SK-N-MC (cell line): ENCODE measurements around the gene SMARCB1.

Experiments
- EZH2 ChIP-seq: fragments of 200-600 bp; sonication (generic); IDR thresholded peaks from one replicate; pipeline ENCODE4 v1.6.1; 2017; ENCODE audit warnings: antibody characterized with exemption
- FOXP2 ChIP-seq: optimal IDR thresholded peaks from 2 replicates; pipeline ENCODE3; 2011; ENCODE audit warnings: mild to moderate bottlenecking, moderate library complexity; ENCODE audit not compliant: insufficient read depth; ENCODE audit errors: extremely low read length, control extremely low read depth
- POLR2AphosphoS5 ChIP-seq: IDR thresholded peaks from 2 replicates; pipeline ENCODE4 v1.6.1; 2012; ENCODE audit warnings: mild to moderate bottlenecking, low read depth, low read length, borderline replicate concordance

- TF ChIP-seq EZH2, result no peak
- TF ChIP-seq POLR2AphosphoS5, result no peak
- TF ChIP-seq FOXP2, result no peak
Measured at GRCh38 chr22:23796461-23796860, 9.7 kb downstream of the SMARCB1 start.
